Adipocyte (in vitro differentiated cells): Measurements from ENCODE around the gene RTRAF.

ENCODE experiments used
- DNase-seq: peaks from one replicate; pipeline ENCODE4 v3.0.0-alpha.2; 2015; ENCODE audit warnings: low read depth
- H3K27me3 ChIP-seq: replicated peaks from 2 replicates; pipeline ENCODE4 v1.7.0; 2013; ENCODE audit warnings: mild to moderate bottlenecking, low read length, moderate library complexity; ENCODE audit not compliant: control insufficient read depth, insufficient read depth
- H3K36me3 ChIP-seq: 2 replicates; pipeline ENCODE4 v1.7.0; 2013; ENCODE audit warnings: low read length, mild to moderate bottlenecking, moderate library complexity; ENCODE audit not compliant: control insufficient read depth, insufficient read depth, severe bottlenecking
- H3K4me1 ChIP-seq: 2 replicates; pipeline ENCODE4 v1.7.0; 2013; ENCODE audit warnings: mild to moderate bottlenecking, low read length, moderate library complexity; ENCODE audit not compliant: control insufficient read depth, insufficient read depth
- H3K4me3 ChIP-seq: 2 replicates; pipeline ENCODE4 v1.7.0; 2013; ENCODE audit warnings: mild to moderate bottlenecking, low read length, moderate library complexity
- H3K9ac ChIP-seq: 2 replicates; pipeline ENCODE4 v1.7.0; 2013; ENCODE audit warnings: mild to moderate bottlenecking, low read length, moderate library complexity
- H3K9me3 ChIP-seq: 2 replicates; pipeline ENCODE4 v1.7.0; 2013; ENCODE audit warnings: mild to moderate bottlenecking, low read length, moderate library complexity; ENCODE audit not compliant: control insufficient read depth

The RTRAF gene

GRCh38 chr14:52020866-52021717, 31.7 kb downstream of the RTRAF start:
- H3K36me3 ChIP-seq, result peaks cover 46% of the 10 kb centered on the region
- no peaks in the 10 kb centered on the region for H3K9me3 ChIP-seq
- DNase-seq, result no peak
- no peaks in the 10 kb centered on the region for H3K27me3 ChIP-seq
- H3K4me1 ChIP-seq, result peaks cover 52% of the 10 kb centered on the region
- no peak overlapping the region for H3K9ac ChIP-seq
- no peak overlapping the region for H3K4me3 ChIP-seq

GRCh38 chr14:52021957-52022600, 32.7 kb downstream of the RTRAF start:
- Histone ChIP-seq H3K9ac (no peak overlapping the region), H3K9me3 (no peaks in the 10 kb centered on the region), H3K4me1 (peaks cover 50% of the 10 kb centered on the region), H3K4me3 (no peak overlapping the region), H3K27me3 (no peaks in the 10 kb centered on the region), H3K36me3 (peaks cover 50% of the 10 kb centered on the region)
- DNase-seq, result no peak

DNA sequence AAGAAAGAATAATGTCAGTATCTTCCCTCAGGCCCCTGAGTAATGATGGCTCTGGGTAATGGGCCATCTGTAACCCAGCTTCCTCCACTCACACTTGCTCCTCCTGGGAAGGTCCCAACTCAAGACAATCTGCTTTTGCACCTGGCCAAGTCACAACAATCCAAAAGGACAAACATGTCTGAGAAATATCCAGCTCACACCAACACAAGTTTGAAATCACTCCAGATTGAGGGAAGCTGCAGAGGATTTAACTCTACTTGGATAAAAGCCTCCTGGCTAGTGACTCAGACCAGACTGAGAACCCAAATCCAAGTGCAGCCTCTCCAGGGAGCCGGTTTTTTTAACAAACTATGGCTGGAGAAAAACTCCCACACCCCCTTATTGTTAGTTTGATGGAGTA, 34.2 kb downstream of the RTRAF start:
- no peaks in the 10 kb centered on the region for H3K9me3 ChIP-seq
- H3K9ac ChIP-seq, result peak overlapping the region; percentile 40
- H3K4me3 ChIP-seq, result peak overlapping the region; percentile 41
- peaks cover 43% of the 10 kb centered on the region for H3K4me1 ChIP-seq
- no peaks in the 10 kb centered on the region for H3K27me3 ChIP-seq
- DNase-seq, result peak; percentile 70
- peaks cover 51% of the 10 kb centered on the region for H3K36me3 ChIP-seq

- Histone ChIP-seq H3K9ac (peak overlapping the region; percentile 20), H3K4me3 (no peak overlapping the region), H3K27me3 (no peaks in the 10 kb centered on the region), H3K4me1 (peaks cover 49% of the 10 kb centered on the region), H3K36me3 (peaks cover 43% of the 10 kb centered on the region), H3K9me3 (no peaks in the 10 kb centered on the region)
- peak; percentile 64 for DNase-seq
These were observed 36.0 kb downstream of the RTRAF start for GRCh38 chr14:52025310-52025709.

DNA sequence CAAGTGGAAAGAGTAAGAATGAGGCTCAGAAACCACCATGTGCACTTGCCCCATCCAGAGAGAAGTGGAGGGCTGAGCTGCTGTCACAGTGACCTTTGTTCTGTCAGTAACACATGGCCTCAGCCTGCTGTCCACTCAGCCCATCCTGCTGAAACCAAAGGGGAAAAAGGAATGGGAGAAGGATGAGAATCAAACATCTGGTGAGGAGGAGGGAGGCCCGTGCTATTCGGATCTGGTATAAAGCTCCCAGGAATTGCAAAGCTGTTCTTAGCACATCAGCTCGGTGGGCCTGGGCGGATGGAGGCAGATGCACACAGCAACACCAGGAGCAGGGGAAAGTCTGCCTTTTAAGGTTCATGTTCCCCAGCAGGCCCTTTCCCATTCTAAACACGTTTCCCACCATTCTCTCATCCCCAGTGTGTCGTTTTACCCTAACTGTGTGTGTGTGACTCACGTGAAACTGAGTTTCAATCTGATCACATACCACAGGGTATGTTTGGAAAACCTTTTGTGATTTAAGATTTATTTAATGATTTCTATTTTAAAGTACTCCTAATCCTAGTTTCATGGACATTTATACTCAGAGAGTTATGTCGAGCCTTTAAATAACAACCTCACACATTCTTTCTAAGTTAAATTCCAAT, 36.8 kb downstream of the RTRAF start:
- peaks cover 53% of the 10 kb centered on the region for H3K4me1 ChIP-seq
- H3K4me3 ChIP-seq, result no peak overlapping the region
- H3K36me3 ChIP-seq, result peaks cover 40% of the 10 kb centered on the region
- no peaks in the 10 kb centered on the region for H3K9me3 ChIP-seq
- no peak for DNase-seq
- peak overlapping the region; percentile 20 for H3K9ac ChIP-seq
- no peaks in the 10 kb centered on the region for H3K27me3 ChIP-seq

DNA sequence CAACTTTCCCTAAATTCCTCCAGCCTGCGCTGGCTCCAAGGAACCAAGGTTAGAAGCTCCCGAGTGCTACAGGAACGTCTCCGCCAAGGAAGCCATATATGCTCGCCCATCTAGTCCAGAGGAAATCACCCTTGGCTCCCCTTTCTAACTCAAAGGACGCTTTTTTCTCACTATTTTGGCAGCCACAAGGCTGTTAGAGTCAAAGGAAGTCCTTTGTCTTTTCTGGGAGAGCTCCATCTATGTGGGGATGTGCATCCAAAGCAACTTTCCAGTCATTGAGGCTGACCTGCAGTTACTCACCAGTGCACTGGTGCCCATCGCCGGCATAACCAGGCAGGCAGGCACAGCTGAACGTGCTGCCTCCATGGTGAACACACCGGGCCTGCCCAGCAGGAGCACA, 37.6 kb downstream of the RTRAF start:
- H3K9me3 ChIP-seq, result no peaks in the 10 kb centered on the region
- DNase-seq, result no peak
- H3K36me3 ChIP-seq, result peaks cover 40% of the 10 kb centered on the region
- no peaks in the 10 kb centered on the region for H3K27me3 ChIP-seq
- H3K4me3 ChIP-seq, result no peak overlapping the region
- H3K4me1 ChIP-seq, result peaks cover 60% of the 10 kb centered on the region
- no peak overlapping the region for H3K9ac ChIP-seq

GRCh38 chr14:52029881-52030280, 40.5 kb downstream of the RTRAF start:
- no peak for DNase-seq
- H3K4me3 ChIP-seq, result no peak overlapping the region
- H3K9me3 ChIP-seq, result no peaks in the 10 kb centered on the region
- H3K4me1 ChIP-seq, result peaks cover 55% of the 10 kb centered on the region
- H3K36me3 ChIP-seq, result peaks cover 41% of the 10 kb centered on the region
- H3K9ac ChIP-seq, result no peak overlapping the region
- no peaks in the 10 kb centered on the region for H3K27me3 ChIP-seq

GRCh38 chr14:52031781-52032180, 42.4 kb downstream of the RTRAF start:
- Histone ChIP-seq H3K36me3 (peaks cover 43% of the 10 kb centered on the region), H3K9me3 (no peaks in the 10 kb centered on the region), H3K4me3 (peak overlapping the region; percentile 60), H3K27me3 (no peaks in the 10 kb centered on the region), H3K4me1 (peaks cover 39% of the 10 kb centered on the region), H3K9ac (peak overlapping the region; percentile 85)
- peak; percentile 56 for DNase-seq

GRCh38 chr14:52032204-52032801, 43.0 kb downstream of the RTRAF start:
- H3K9me3 ChIP-seq, result no peaks in the 10 kb centered on the region
- no peaks in the 10 kb centered on the region for H3K27me3 ChIP-seq
- H3K4me1 ChIP-seq, result peaks cover 39% of the 10 kb centered on the region
- DNase-seq, result peak; percentile 42
- H3K9ac ChIP-seq, result peak overlapping the region; percentile 85
- H3K36me3 ChIP-seq, result peaks cover 43% of the 10 kb centered on the region
- peak overlapping the region; percentile 60 for H3K4me3 ChIP-seq

- Histone ChIP-seq H3K9ac (peak overlapping the region; percentile 85), H3K27me3 (no peaks in the 10 kb centered on the region), H3K4me1 (peaks cover 39% of the 10 kb centered on the region), H3K36me3 (peaks cover 43% of the 10 kb centered on the region), H3K4me3 (peak overlapping the region; percentile 60), H3K9me3 (no peaks in the 10 kb centered on the region)
- peak; percentile 80 for DNase-seq
These were observed 43.8 kb downstream of the RTRAF start for GRCh38 chr14:52033101-52033642.
